Suprapubic skin (tissue), 3 donors: ENCODE results near the gene BRD2.

Experiments
- CTCF ChIP-seq, 2 donors: fragments of 200-600 bp in 1 of 2; fragments of 450-650 bp in 1 of 2; sonication (generic) in 1 of 2; IDR thresholded peaks; one replicate each; pipeline ENCODE4 v1.5.1; 2016 to 2019; ENCODE audit warnings: antibody characterized with exemption in 2 of 2, mild to moderate bottlenecking in 1 of 2, moderate library complexity in 1 of 2
- POLR2A ChIP-seq, 2 donors: fragments of 450-650 bp; IDR thresholded peaks; one replicate each; pipeline ENCODE4 v1.6.1; 2017; ENCODE audit warnings: antibody characterized with exemption in 2 of 2, mild to moderate bottlenecking in 2 of 2, moderate library complexity in 2 of 2

GRCh38 chr6:33010356-33010755, 42.0 kb downstream of the BRD2 start:
- TF ChIP-seq CTCF (IDR thresholded peaks at IDR 0.05) (no peak), POLR2A (IDR thresholded peaks at IDR 0.05) (no peak)
